HG03432 (cell line): ENCODE results near the gene UHMK1.
"Not testable (repeated sequence)": the region's sequence is repeated elsewhere in the genome, so short reads cannot be mapped to it uniquely, and the experiment has no call there.

Experiments
- ATAC-seq: cut with Tn5 transposase; IDR thresholded peaks from one replicate; pipeline ENCODE4 v1.9.1; 2021; ENCODE audit warnings: mild to moderate bottlenecking, moderate library complexity; ENCODE audit not compliant: unreplicated experiment

UHMK1 gene

DNA sequence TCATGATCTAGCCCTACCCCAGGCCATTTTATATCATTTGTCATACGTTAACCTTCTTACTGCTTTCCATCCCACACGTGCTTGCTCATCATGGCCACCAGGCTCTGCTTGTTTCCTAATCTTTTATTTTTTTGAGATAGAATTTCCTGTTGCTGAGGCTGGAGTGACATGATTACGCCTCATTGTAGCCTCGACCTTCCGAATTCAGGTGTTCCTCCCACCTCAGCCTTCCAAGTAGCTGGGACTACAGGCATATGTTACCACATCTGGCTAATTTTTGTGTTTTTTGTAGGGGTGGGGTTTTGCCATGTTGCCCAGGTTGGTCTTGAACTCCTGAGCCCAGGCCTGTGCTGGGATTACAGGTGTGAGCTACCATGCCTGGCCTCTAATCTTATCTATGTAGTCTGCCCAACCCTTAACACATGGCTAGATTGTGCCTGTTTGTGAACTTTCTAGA is 67.2 kb downstream of the UHMK1 start:
- ATAC-seq, result no peak

DNA sequence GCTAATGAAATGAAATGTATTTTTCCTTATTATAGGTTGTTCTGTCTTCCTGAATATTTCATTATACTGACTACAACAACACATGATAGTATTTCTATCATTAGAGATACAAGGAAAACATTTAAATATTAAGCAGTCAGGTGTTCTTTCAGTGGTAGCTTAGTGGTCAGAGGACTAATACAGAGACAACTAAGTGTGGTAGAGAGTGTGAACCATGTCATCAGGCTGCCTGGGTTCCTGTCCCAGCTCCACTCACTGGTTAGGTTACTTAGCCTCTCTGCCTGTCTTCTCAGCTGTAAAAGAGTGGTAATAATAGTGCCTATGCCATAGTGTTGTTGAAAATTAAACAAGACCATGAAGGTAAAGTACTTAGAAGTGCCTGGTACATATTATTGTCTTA is 67.8 kb downstream of the UHMK1 start:
- no peak for ATAC-seq

DNA sequence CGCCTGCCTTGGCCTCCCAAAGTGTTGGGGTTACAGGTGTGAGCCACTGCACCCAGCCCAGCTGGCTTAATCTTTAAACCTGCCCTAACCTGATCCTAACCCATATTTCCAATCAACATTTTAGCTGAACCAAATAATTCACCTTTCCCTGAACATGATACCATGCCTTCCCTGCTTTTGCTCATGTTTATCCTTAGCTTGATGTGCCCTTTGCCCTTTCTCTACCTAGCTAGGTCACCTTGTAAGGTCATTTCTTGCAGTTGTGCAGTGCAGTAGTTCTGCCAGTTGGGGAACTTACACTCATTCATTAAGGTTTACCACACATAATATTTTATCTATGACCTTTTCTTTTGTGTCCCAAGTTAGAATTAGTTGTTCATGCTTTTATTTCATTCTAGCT is 69.3 kb downstream of the UHMK1 start:
- ATAC-seq, result no peak

DNA sequence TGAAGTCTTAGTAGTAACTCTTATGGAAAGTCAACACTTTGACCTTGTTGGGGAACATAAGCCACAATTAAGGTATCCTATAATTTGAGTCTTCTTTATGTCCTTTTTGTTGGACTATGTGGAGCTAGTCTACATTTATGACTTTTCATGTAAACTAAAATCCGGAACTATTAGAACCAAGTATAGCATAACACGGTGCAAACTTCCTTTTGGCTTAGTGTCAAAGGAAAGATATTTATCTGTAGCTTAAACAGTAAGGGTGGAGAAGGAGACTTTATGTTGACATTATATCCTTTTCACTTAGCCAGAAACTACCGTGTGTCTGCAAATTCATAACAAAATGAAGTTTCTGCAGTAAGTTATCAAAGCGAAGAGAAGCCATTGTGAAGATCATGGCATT is 71.2 kb downstream of the UHMK1 start:
- no peak for ATAC-seq

DNA sequence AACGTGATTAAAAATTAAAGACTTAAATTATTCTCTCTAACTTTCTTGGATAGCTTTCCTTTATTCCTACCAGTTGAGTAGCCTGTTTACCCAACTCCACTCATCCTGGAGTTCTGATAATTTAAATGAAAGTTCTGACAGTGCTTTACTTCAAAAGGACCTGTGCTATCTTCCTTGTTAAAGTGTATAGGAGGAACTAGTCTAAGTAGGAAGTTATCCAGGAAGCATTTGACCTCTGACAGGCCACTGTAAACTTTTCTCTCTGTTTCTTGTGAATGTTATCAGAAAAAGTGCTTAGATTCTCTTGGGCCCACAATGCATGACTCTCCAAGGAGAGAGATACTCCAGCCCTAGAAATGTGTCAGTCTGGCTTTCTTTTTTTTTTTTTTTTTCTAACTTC is 73.1 kb downstream of the UHMK1 start:
- no peak for ATAC-seq

DNA sequence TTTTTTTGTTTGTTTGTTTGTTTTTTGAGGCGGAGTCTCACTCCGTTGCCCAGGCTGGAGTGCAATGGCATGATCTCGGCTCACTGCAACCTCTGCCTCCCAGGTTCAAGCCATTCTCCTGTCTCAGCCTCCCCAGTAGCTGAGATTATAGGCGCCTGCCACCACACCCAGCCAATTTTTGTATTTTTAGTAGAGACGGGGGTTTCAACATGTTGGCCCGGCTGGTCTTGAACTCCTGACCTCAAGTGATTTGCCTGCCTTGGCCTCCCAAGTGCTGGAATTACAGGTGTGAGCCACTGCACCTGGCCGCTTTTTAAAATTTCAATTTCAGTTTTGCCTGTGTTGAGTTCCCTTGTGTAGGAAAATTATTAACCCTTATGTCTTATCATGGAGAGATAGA is 73.5 kb downstream of the UHMK1 start:
- not testable (repeated sequence) for ATAC-seq

DNA sequence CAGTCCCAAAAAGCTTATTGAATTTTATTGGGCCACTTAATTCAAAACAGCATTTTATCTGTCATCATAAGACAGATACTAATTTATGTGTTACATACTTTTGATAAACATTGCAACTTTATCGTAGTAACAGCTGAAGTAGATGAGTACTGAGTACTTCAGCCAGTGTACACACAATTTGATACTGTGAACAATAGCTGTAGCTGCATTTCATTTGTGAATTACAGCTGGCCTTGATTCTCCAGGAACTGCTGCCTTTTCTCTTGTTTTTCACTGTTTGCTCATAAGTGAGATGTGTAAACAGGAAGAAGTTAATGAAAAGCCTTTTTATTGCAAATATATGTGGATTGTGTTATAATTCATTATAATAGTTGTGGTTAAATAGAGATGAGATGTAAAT is 74.1 kb downstream of the UHMK1 start:
- no peak for ATAC-seq

DNA sequence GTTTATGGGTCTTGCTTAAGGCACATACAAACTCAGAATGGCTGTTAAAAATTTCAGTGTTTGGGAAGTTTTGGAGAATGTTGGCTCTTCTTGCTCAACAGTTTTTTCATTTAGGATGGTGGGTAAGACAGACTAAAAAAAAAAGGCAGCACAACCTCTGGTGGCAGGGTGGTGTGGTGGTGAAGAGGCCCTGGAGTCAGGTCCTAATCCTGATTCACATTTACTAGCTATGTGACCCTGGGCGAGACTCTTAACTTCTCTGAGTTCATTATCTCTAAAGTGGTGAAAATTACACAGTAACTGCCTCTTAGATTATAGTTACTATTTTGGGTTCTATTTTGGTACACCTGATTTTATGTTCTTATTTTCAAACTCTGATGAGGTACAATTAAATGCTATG is 75.5 kb downstream of the UHMK1 start:
- no peak for ATAC-seq

DNA sequence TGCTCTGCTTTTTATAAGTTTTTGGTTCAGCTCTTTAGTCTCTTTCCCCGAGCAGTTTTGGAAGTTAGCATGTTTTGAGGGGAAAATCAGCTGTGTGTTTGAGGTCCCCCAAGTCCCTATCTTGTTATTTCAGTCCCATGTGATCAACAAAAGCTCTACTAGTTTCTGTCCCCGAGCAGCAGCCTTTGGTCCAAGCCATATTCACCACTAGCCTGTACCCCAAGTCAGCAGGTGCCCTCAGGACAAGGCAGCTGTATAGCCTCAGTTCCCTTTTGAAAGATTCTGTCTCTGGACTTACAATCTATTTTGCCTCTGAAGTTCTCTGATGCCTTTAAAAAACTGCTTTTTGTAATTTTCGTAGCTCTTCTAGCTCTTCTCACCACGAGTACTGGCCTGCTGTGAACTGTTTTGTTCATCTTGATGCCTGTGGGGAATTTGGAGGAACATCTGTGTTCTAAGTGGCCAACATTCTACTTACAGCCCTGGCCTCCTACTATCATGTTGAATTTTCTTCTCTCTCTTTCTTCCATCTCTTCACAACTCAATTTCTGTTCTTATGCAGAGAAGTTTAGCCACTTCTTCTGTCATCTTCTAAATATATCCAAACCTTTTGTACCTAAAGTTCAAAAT is 80.6 kb downstream of the UHMK1 start:
- ATAC-seq, result no peak

DNA sequence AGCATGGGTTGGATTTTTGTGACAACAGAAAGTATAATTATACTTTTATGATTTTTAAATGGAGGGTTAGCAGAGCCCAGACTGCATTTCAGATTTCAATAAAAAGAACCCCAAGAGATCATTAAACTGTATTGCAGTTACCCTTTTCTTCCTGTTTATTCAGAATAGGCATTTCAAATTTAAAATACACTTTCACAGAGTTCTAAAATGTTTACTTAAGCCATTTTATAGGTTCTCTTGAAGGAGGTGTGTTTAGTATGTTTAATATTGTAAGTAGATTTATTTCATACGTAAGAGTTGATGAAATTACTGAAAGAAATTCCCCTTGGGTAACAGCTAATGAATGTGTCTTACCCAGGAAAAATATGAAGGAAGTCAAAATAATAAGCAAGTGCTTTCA is 81.3 kb downstream of the UHMK1 start:
- no peak for ATAC-seq
